ENCODE data around the gene KRTAP10-1.
"Not testable (repeated sequence)": the region's sequence is repeated elsewhere in the genome, so short reads cannot be mapped to it uniquely, and the experiment has no call there.

DNA sequence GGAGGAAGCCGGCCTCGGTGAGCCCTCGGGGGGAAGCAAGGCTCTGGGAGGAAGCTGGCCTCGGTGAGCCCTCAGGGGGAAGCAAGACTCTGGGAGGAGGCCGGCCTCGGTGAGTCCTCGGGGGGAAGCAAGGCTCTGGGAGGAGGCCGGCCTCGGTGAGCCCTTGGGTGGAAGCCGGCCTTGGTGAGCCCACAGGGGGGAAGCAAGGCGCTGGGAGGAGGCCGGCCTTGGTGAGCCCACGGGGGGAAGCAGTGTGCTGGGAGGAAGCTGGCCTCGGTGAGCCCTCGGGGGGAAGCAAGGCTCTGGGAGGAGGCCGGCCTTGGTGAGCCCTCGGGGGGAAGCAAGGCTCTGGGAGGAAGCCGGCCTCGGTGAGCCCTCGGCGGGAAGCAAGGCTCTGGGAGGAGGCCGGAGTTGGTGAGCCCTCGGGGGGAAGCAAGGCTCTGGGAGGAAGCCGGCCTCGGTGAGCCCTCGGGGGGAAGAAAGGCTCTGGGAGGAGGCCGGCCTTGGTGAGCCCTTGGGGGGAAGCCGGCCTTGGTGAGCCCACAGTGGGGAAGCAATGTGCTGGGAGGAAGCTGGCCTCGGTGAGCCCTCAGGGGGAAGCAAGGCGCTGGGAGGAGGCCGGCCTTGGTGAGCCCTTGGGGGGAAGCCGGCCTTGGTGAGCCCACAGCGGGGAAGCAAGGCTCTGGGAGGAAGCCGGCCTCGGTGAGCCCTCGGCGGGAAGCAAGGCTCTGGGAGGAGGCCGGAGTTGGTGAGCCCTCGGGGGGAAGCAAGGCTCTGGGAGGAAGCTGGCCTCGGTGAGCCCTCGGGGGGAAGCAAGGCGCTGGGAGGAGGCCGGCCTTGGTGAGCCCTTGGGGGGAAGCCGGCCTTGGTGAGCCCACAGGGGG, 36.7 kb downstream of the KRTAP10-1 start:
- not testable (repeated sequence) for TF ChIP-seq FOXK2 (IDR thresholded peaks at IDR 0.05); SP1 (IDR thresholded peaks at IDR 0.05); ELF4 (IDR thresholded peaks at IDR 0.05); BHLHE40 (IDR thresholded peaks at IDR 0.05; ENCODE audit: borderline replicate concordance); TARDBP (IDR thresholded peaks at IDR 0.05)
- TF ChIP-seq, protein P1, sequence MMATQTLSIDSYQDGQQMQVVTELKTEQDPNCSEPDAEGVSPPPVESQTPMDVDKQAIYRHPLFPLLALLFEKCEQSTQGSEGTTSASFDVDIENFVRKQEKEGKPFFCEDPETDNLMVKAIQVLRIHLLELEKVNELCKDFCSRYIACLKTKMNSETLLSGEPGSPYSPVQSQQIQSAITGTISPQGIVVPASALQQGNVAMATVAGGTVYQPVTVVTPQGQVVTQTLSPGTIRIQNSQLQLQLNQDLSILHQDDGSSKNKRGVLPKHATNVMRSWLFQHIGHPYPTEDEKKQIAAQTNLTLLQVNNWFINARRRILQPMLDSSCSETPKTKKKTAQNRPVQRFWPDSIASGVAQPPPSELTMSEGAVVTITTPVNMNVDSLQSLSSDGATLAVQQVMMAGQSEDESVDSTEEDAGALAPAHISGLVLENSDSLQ (IDR thresholded peaks at IDR 0.05): not testable (repeated sequence)

Measured in HEK293T (cell line).